Astrocyte (in vitro differentiated cells and primary cell): ENCODE measurements around the gene DDX18.

Source experiments
- CTCF ChIP-seq: IDR thresholded peaks from 2 replicates; pipeline ENCODE4 v1.5.1; 2011; ENCODE audit warnings: low read depth, mild to moderate bottlenecking, inconsistent platforms, low read length, moderate library complexity; ENCODE audit not compliant: insufficient read depth
- EZH2 ChIP-seq: IDR thresholded peaks from 2 replicates; pipeline ENCODE4 v1.6.1; 2012; ENCODE audit warnings: mild to moderate bottlenecking, low read length, inconsistent platforms; ENCODE audit not compliant: insufficient read depth

GRCh38 chr2:117875786-117876185 lies 61.3 kb downstream of the DDX18 start:
- TF ChIP-seq CTCF (no peak), EZH2 (no peak)
